T-helper 1 cell treated with Interleukin-12 subunit alpha and Interleukin-12 subunit beta and Interleukin-4 antibody, amounts not matched to agents 30 μg/mL and 1 μg/mL, for 36 hours (primary cell): ENCODE results near the gene TMEM263.

Experiments used
- H3K27ac Mint-ChIP-seq: one replicate; pipeline ENCODE4 v1.8.0; 2021; ENCODE audit warnings: mild to moderate bottlenecking, mixed read lengths
- H3K27me3 Mint-ChIP-seq: one replicate; pipeline ENCODE4 v1.8.0; 2021; ENCODE audit warnings: low read depth, mixed read lengths
- H3K36me3 Mint-ChIP-seq: one replicate; pipeline ENCODE4 v1.8.0; 2021; ENCODE audit warnings: low read depth, mixed read lengths
- H3K4me1 Mint-ChIP-seq: one replicate; pipeline ENCODE4 v1.8.0; 2021; ENCODE audit warnings: low read depth, mixed read lengths
- H3K4me3 Mint-ChIP-seq: one replicate; pipeline ENCODE4 v1.8.0; 2021; ENCODE audit warnings: mild to moderate bottlenecking, moderate library complexity, mixed read lengths
- H3K9me3 Mint-ChIP-seq: one replicate; pipeline ENCODE4 v1.8.0; 2021; ENCODE audit warnings: mixed read lengths

The TMEM263 gene

DNA sequence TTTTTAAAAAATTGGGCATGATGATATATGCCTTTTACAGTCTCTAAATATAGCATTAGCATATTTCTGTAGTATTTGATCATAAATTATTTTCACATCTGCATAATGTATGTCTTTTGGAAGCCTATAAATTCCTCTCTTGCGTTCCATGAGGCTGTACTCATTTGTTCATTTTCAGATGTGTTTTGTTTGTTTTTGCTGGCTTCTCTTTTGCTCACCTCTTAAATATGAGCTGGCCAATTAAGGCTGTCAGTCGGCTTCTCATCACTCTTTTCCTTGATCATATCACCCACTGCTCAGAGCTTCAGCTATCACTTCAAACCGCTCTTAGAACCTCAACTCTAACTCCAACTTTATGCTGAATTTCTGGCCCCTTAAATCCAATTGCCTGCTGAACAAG lies 6.6 kb downstream of the TMEM263 start:
- Mint-ChIP-seq H3K36me3 (peaks cover 14% of the 10 kb centered on the region), H3K4me3 (no peak overlapping the region), H3K27me3 (no peaks in the 10 kb centered on the region), H3K4me1 (peaks cover 16% of the 10 kb centered on the region), H3K27ac (no peak overlapping the region), H3K9me3 (no peaks in the 10 kb centered on the region)

GRCh38 chr12:106964526-106964925 lies 8.8 kb downstream of the TMEM263 start:
- Mint-ChIP-seq H3K4me3 (no peak overlapping the region), H3K4me1 (peaks cover 3% of the 10 kb centered on the region), H3K36me3 (peaks cover 21% of the 10 kb centered on the region), H3K9me3 (no peaks in the 10 kb centered on the region), H3K27me3 (no peaks in the 10 kb centered on the region), H3K27ac (no peak overlapping the region)

GRCh38 chr12:106971065-106971464 lies 15.4 kb downstream of the TMEM263 start:
- H3K27me3 Mint-ChIP-seq = no peaks in the 10 kb centered on the region
- peaks cover 3% of the 10 kb centered on the region for H3K4me1 Mint-ChIP-seq
- H3K9me3 Mint-ChIP-seq = no peaks in the 10 kb centered on the region
- no peak overlapping the region for H3K4me3 Mint-ChIP-seq
- H3K27ac Mint-ChIP-seq = peak overlapping the region; percentile 38
- H3K36me3 Mint-ChIP-seq = peaks cover 33% of the 10 kb centered on the region

GRCh38 chr12:106973545-106973944 lies 17.8 kb downstream of the TMEM263 start:
- no peak overlapping the region for H3K27ac Mint-ChIP-seq
- H3K4me1 Mint-ChIP-seq = peaks cover 3% of the 10 kb centered on the region
- no peaks in the 10 kb centered on the region for H3K27me3 Mint-ChIP-seq
- no peaks in the 10 kb centered on the region for H3K9me3 Mint-ChIP-seq
- no peak overlapping the region for H3K4me3 Mint-ChIP-seq
- H3K36me3 Mint-ChIP-seq = peaks cover 20% of the 10 kb centered on the region

DNA sequence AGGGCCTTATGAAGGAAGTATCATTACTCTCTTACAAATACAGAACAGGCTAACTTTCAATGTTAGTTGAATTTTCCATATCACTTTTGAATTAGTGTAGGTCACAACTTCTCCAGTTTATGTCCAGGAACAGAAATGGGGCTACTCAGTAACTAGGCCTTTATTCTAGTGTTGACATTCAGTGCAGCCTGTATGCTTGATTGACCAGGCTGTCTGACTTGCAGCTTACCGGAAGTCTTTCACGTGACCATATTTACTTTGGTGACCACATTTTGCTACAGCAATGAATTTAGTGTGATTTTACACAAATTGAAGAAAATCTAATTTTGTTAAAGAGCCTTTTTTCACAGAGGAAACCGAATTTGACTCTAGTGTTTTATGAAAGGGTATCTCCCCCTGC lies 18.8 kb downstream of the TMEM263 start:
- H3K36me3 Mint-ChIP-seq = peaks cover 20% of the 10 kb centered on the region
- H3K27me3 Mint-ChIP-seq = no peaks in the 10 kb centered on the region
- H3K4me3 Mint-ChIP-seq = no peak overlapping the region
- H3K4me1 Mint-ChIP-seq = peaks cover 3% of the 10 kb centered on the region
- H3K9me3 Mint-ChIP-seq = no peaks in the 10 kb centered on the region
- H3K27ac Mint-ChIP-seq = no peak overlapping the region

DNA sequence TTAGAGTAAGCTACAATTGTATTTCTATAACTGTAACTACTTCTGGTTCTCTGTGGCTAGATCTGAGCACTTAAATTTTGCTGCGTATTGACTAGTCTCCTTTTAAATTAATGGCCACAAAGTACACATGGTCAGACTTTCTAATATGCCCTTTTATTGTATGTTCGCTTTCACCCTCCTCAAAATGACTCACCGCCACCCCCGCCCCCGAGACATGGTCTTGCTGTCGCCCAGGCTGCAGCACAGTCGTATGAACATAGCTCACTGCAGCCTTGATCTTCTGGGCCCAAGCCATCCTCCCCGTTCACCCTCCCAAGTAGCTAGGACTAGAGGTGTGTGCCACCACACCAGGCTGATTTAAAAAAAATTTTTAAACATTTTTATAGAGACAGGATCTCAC lies 19.4 kb downstream of the TMEM263 start:
- Mint-ChIP-seq H3K9me3 (no peaks in the 10 kb centered on the region), H3K4me3 (no peak overlapping the region), H3K27ac (no peak overlapping the region), H3K4me1 (peaks cover 3% of the 10 kb centered on the region), H3K36me3 (peaks cover 17% of the 10 kb centered on the region), H3K27me3 (no peaks in the 10 kb centered on the region)

DNA sequence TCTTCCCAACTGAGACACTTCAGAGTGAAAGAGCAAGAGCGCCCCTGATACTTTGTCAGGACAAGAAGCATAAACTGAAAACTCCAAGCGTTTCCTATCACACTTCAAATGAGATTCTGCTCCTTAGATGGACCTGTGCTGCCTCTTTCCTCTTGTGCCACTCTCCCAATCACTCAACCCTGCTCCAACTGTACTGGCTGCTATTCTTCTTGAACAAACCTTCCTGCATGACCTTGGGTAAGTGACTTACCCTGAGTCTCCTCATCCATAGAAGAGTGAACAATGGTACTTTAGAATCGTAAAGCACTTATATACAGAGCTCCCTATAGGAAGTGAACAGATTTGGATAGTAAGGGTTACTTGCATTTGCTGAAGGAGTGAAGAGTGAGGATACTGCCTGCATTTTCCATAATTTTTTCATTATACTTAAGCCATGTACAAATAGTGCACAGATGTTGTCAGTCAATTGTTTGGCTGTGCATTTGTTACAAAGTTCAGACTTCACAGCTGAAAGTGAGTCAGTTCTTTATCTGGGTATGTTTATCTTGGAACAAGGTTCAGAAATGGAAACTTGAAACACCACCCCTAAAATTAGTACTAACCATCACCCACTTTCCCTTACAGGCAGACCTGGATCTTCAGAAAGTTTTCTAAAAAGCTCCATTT lies 20.4 kb downstream of the TMEM263 start:
- Mint-ChIP-seq H3K27ac (no peak overlapping the region), H3K9me3 (no peaks in the 10 kb centered on the region), H3K36me3 (peaks cover 11% of the 10 kb centered on the region), H3K4me1 (peaks cover under 1% of the 10 kb centered on the region), H3K27me3 (no peaks in the 10 kb centered on the region), H3K4me3 (no peak overlapping the region)

- H3K36me3 Mint-ChIP-seq = peaks cover 7% of the 10 kb centered on the region
These were observed 21.0 kb downstream of the TMEM263 start for GRCh38 chr12:106976668-106977067.

GRCh38 chr12:106978035-106978800 lies 22.5 kb downstream of the TMEM263 start:
- Mint-ChIP-seq H3K27ac (no peak overlapping the region), H3K4me3 (no peak overlapping the region)

More at GRCh38 chr12:106976668-106977067, 21.0 kb downstream of the TMEM263 start:
- H3K4me3 Mint-ChIP-seq = no peak overlapping the region
- no peak overlapping the region for H3K27ac Mint-ChIP-seq
- H3K27me3 Mint-ChIP-seq = no peaks in the 10 kb centered on the region
- H3K9me3 Mint-ChIP-seq = no peaks in the 10 kb centered on the region
- H3K4me1 Mint-ChIP-seq = no peaks in the 10 kb centered on the region

GRCh38 chr12:106980944-106981343 lies 25.2 kb downstream of the TMEM263 start:
- Mint-ChIP-seq H3K4me3 (no peak overlapping the region), H3K4me1 (peaks cover 15% of the 10 kb centered on the region), H3K27me3 (no peaks in the 10 kb centered on the region)

More at GRCh38 chr12:106978035-106978800, 22.5 kb downstream of the TMEM263 start:
- H3K9me3 Mint-ChIP-seq = no peaks in the 10 kb centered on the region
- H3K36me3 Mint-ChIP-seq = peaks cover 5% of the 10 kb centered on the region
- H3K4me1 Mint-ChIP-seq = no peaks in the 10 kb centered on the region
- H3K27me3 Mint-ChIP-seq = no peaks in the 10 kb centered on the region

GRCh38 chr12:106981788-106982187 lies 26.1 kb downstream of the TMEM263 start:
- Mint-ChIP-seq H3K4me3 (no peak overlapping the region), H3K36me3 (peaks cover 19% of the 10 kb centered on the region), H3K27ac (no peak overlapping the region), H3K4me1 (peaks cover 21% of the 10 kb centered on the region), H3K9me3 (no peaks in the 10 kb centered on the region), H3K27me3 (no peaks in the 10 kb centered on the region)

More at GRCh38 chr12:106980944-106981343, 25.2 kb downstream of the TMEM263 start:
- Mint-ChIP-seq H3K36me3 (peaks cover 19% of the 10 kb centered on the region), H3K9me3 (no peaks in the 10 kb centered on the region), H3K27ac (no peak overlapping the region)

DNA sequence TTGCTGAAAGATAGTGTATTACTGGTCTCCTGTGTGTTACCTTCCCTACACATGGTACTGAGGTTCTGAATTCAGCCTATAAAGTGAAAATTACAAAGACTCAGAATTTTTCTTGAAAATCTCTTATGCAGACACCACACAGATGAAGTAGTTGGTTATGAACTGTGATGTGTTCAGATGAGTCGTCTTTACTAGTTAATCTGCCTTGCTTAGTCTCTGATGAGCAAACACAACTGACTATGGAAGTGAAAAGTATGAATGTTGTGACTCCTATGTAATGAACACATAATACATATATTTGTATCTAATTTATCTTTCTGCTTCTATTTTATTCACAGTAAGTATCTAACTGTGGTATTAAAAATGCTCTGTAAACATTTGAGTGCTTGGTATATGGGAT lies 26.5 kb downstream of the TMEM263 start:
- Mint-ChIP-seq H3K36me3 (peaks cover 19% of the 10 kb centered on the region), H3K4me3 (no peak overlapping the region), H3K27me3 (no peaks in the 10 kb centered on the region), H3K9me3 (no peaks in the 10 kb centered on the region), H3K4me1 (peaks cover 21% of the 10 kb centered on the region), H3K27ac (no peak overlapping the region)

GRCh38 chr12:106984588-106985137 lies 29.0 kb downstream of the TMEM263 start:
- H3K27ac Mint-ChIP-seq = no peak overlapping the region
- peaks cover 27% of the 10 kb centered on the region for H3K4me1 Mint-ChIP-seq

DNA sequence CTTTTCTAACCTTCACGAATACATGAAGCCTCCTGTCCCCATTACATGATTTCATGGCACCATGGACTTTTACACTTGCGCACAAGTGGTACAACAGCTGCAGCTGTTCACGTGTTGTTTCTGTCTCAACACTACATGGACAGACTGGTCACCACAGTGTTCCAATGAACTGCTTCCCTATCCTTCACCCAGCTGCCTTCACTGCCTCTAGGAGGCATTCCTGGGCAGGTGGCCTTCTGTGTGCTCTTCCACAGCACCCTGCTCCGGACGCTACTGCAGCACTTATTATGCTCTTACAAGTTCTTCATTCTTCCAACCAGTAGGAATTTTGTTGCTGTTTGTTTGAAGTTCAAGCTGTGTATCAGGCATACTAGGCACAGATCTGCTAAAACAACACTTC lies 29.8 kb downstream of the TMEM263 start:
- H3K27ac Mint-ChIP-seq = no peak overlapping the region
- no peak overlapping the region for H3K4me3 Mint-ChIP-seq
- peaks cover 27% of the 10 kb centered on the region for H3K4me1 Mint-ChIP-seq
- no peaks in the 10 kb centered on the region for H3K27me3 Mint-ChIP-seq
- H3K9me3 Mint-ChIP-seq = no peaks in the 10 kb centered on the region
- peaks cover 19% of the 10 kb centered on the region for H3K36me3 Mint-ChIP-seq

More at GRCh38 chr12:106984588-106985137, 29.0 kb downstream of the TMEM263 start:
- Mint-ChIP-seq H3K4me3 (no peak overlapping the region), H3K27me3 (no peaks in the 10 kb centered on the region), H3K9me3 (no peaks in the 10 kb centered on the region), H3K36me3 (peaks cover 19% of the 10 kb centered on the region)

GRCh38 chr12:106986135-106986534 lies 30.4 kb downstream of the TMEM263 start:
- no peaks in the 10 kb centered on the region for H3K9me3 Mint-ChIP-seq
- H3K27ac Mint-ChIP-seq = no peak overlapping the region
- peak overlapping the region; percentile 91 for H3K4me3 Mint-ChIP-seq
- H3K27me3 Mint-ChIP-seq = no peaks in the 10 kb centered on the region
- peaks cover 19% of the 10 kb centered on the region for H3K36me3 Mint-ChIP-seq
- peaks cover 27% of the 10 kb centered on the region for H3K4me1 Mint-ChIP-seq
